Bronchial epithelial cell (primary cell): Measurements from ENCODE around the gene MRPS33. TPM values are rescaled to one million over a fixed set of nuclear protein-coding genes. Genes with fewer than 3 reads are reported as not detected.
A peak's percentile ranks its signal among the peaks of the same experiment; 100 is the strongest.

Experiments used
- DNase-seq: peaks from one replicate; pipeline ENCODE4 v3.0.0-alpha.2; 2010; ENCODE audit warnings: low read depth
- FAIRE-seq: peaks from 2 replicates; lab custom pipeline; 2011; peaks lifted over from hg19 to GRCh38; lab: Jason Lieb, UNC
- H3K27me3 ChIP-seq: 2 replicates; pipeline ENCODE4 v1.5.1; 2011; ENCODE audit warnings: low read length; ENCODE audit not compliant: control insufficient read depth, insufficient read depth
- H3K36me3 ChIP-seq: 2 replicates; pipeline ENCODE4 v1.5.1; 2011; ENCODE audit warnings: low read length; ENCODE audit not compliant: control insufficient read depth, insufficient read depth
- H3K4me3 ChIP-seq: 2 replicates; pipeline ENCODE4 v1.5.1; 2011; ENCODE audit warnings: mild to moderate bottlenecking, low read depth, low read length, control low read depth
- CTCF ChIP-seq: IDR thresholded peaks from 2 replicates; pipeline ENCODE4 v1.5.1; 2011; ENCODE audit warnings: mild to moderate bottlenecking, moderate library complexity, low read length, control low read depth, inconsistent platforms; ENCODE audit not compliant: insufficient read depth, severe bottlenecking
- total RNA-seq: library from RNA; depleted of rRNA; stranded (reverse); fragments of >200 nt; gene quantifications from 2 replicates; pipeline ENCODE4 v1.2.1, GENCODE V29; 2014

Gene MRPS33
- total RNA-seq, 1 donor from 2014 or later: 25.3 TPM

GRCh38 chr7:141014125-141014523 is 628 bp downstream of the MRPS33 start:
- H3K4me3 ChIP-seq: peak overlapping the region; percentile 60
- DNase-seq: no peak
- no peaks in the 10 kb centered on the region for H3K27me3 ChIP-seq
- H3K36me3 ChIP-seq: no peaks in the 10 kb centered on the region
- no peak for TF ChIP-seq CTCF
- FAIRE-seq: no peak

- no peak for TF ChIP-seq CTCF
- DNase-seq (no peak), FAIRE-seq (no peak)
- H3K4me3 ChIP-seq: no peak overlapping the region
- H3K27me3 ChIP-seq: no peaks in the 10 kb centered on the region
- no peaks in the 10 kb centered on the region for H3K36me3 ChIP-seq
Measured at GRCh38 chr7:141013345-141013715, 1.4 kb downstream of the MRPS33 start.

GRCh38 chr7:141012696-141013344 is 1.9 kb downstream of the MRPS33 start:
- TF ChIP-seq CTCF: no peak
- Histone ChIP-seq H3K4me3 (no peak overlapping the region), H3K27me3 (no peaks in the 10 kb centered on the region), H3K36me3 (no peaks in the 10 kb centered on the region)
- no peak for FAIRE-seq
- peak; percentile 69 for DNase-seq

GRCh38 chr7:141012044-141012685 is 2.6 kb downstream of the MRPS33 start:
- FAIRE-seq (no peak), DNase-seq (peak; percentile 57)
- TF ChIP-seq CTCF: peak; percentile 79
- Histone ChIP-seq H3K36me3 (peaks cover 2% of the 10 kb centered on the region), H3K4me3 (no peak overlapping the region), H3K27me3 (no peaks in the 10 kb centered on the region)

- TF ChIP-seq CTCF: no peak
- Histone ChIP-seq H3K36me3 (peaks cover 2% of the 10 kb centered on the region), H3K4me3 (no peak overlapping the region), H3K27me3 (no peaks in the 10 kb centered on the region)
- DNase-seq: no peak
- no peak for FAIRE-seq
Measured at GRCh38 chr7:141011443-141011842, 3.3 kb downstream of the MRPS33 start.
